Measurements from ENCODE around the gene DCK.

DNA sequence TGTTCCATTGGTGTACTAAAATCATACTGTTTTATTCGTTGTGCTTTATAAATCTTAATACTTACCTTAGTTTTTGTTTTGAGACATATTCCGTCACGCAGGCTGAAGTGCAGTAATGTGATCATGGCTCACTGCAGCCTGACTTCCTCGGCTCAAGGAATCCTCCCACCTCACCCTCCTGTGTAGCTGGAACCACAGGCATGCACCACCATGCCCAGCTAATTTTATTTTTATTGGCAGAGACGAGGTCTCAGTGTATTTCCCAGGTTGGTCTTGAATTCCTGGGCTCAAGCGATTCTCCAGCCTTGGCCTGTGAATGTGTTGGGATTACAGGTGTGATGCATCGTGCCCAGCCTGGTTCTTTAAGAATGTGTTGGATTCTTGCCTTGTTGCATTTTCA lies 24.4 kb upstream of the DCK start:
- TF ChIP-seq, protein P1, sequence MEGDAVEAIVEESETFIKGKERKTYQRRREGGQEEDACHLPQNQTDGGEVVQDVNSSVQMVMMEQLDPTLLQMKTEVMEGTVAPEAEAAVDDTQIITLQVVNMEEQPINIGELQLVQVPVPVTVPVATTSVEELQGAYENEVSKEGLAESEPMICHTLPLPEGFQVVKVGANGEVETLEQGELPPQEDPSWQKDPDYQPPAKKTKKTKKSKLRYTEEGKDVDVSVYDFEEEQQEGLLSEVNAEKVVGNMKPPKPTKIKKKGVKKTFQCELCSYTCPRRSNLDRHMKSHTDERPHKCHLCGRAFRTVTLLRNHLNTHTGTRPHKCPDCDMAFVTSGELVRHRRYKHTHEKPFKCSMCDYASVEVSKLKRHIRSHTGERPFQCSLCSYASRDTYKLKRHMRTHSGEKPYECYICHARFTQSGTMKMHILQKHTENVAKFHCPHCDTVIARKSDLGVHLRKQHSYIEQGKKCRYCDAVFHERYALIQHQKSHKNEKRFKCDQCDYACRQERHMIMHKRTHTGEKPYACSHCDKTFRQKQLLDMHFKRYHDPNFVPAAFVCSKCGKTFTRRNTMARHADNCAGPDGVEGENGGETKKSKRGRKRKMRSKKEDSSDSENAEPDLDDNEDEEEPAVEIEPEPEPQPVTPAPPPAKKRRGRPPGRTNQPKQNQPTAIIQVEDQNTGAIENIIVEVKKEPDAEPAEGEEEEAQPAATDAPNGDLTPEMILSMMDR (IDR thresholded peaks at IDR 0.05; ENCODE audit: poor library complexity): no peak
- TF ChIP-seq EZH2phosphoT487 (IDR thresholded peaks at IDR 0.05; ENCODE audit: low read depth, severe bottlenecking, unreplicated experiment) (no peak), EZH2 (IDR thresholded peaks at IDR 0.05; ENCODE audit: borderline replicate concordance) (no peak)
